CD4-positive, alpha-beta T cell (primary cell): ENCODE results near the gene PLET1. TPM values are rescaled to one million over a fixed set of nuclear protein-coding genes. Genes with fewer than 3 reads are reported as not detected.

ENCODE experiments used
- ATAC-seq: fragments of 200-7000 bp; cut with Tn5 transposase; one replicate; pipeline ENCODE4 v1.10.0; 2022; ENCODE audit warnings: mild to moderate bottlenecking; ENCODE audit not compliant: poor library complexity
- CTCF ChIA-PET: fragments of 350-600 bp; sonication (Branson Sonifier 250); formaldehyde crosslinking; loops from one replicate; lab custom pipeline; 2021; ENCODE audit warnings: antibody characterized with exemption, inconsistent platforms; lab: Charles Lee
- POLR2A ChIA-PET: fragments of 350-600 bp; sonication (Branson Sonifier 250); formaldehyde crosslinking; loops from one replicate; lab custom pipeline; 2021; ENCODE audit warnings: antibody characterized with exemption, inconsistent platforms; lab: Charles Lee
- DNase-seq, 14 experiments: peaks; one replicate each; pipeline ENCODE4 v3.0.0-alpha.2; 2013 to 2020; ENCODE audit warnings: mixed read lengths in 2 of 14
- H3K27ac ChIP-seq, 2 donors: one replicate each; pipeline versions ENCODE4 v1.5.1 to v1.7.0; 2013; ENCODE audit warnings: low read length in 2 of 2, low read depth in 1 of 2, mild to moderate bottlenecking in 1 of 2
- H3K27me3 ChIP-seq, 2 experiments: 1 replicate in 1 of 2; 2 replicates in 1 of 2; pipeline versions ENCODE4 v1.6.1 to v1.7.0; 2013; ENCODE audit warnings: low read length in 2 of 2, control low read depth in 1 of 2, mild to moderate bottlenecking in 1 of 2, moderate library complexity in 1 of 2; ENCODE audit not compliant: insufficient read depth in 2 of 2, control insufficient read depth in 1 of 2
- H3K36me3 ChIP-seq: one replicate; pipeline ENCODE4 v1.6.1; 2013; ENCODE audit warnings: low read length, control low read depth; ENCODE audit not compliant: insufficient read depth
- H3K4me1 ChIP-seq: one replicate; pipeline ENCODE4 v1.6.1; 2013; ENCODE audit warnings: low read length, control low read depth; ENCODE audit not compliant: insufficient read depth
- H3K4me3 ChIP-seq: one replicate; pipeline ENCODE4 v1.5.1; 2013; ENCODE audit warnings: mild to moderate bottlenecking, low read length, moderate library complexity
- H3K9me3 ChIP-seq, 2 experiments: 1 replicate in 1 of 2; 2 replicates in 1 of 2; pipeline versions ENCODE4 v1.6.1 to v1.7.0; 2013; ENCODE audit warnings: low read length in 2 of 2, mild to moderate bottlenecking in 2 of 2, control low read depth in 1 of 2, moderate library complexity in 1 of 2; ENCODE audit not compliant: control insufficient read depth in 1 of 2, insufficient read depth in 1 of 2
- H3K27ac Mint-ChIP-seq: one replicate; pipeline ENCODE4 v1.8.0; 2020; ENCODE audit warnings: mixed read lengths
- H3K27me3 Mint-ChIP-seq: one replicate; pipeline ENCODE4 v1.8.0; 2021; ENCODE audit warnings: mixed read lengths
- H3K36me3 Mint-ChIP-seq: one replicate; pipeline ENCODE4 v1.8.0; 2021; ENCODE audit warnings: low read depth, mixed read lengths
- H3K4me1 Mint-ChIP-seq: one replicate; pipeline ENCODE4 v1.8.0; 2021; ENCODE audit warnings: low read depth, mixed read lengths
- H3K4me3 Mint-ChIP-seq: one replicate; pipeline ENCODE4 v1.8.0; 2020; ENCODE audit warnings: mild to moderate bottlenecking, mixed read lengths
- H3K9me3 Mint-ChIP-seq: one replicate; pipeline ENCODE4 v1.8.0; 2020; ENCODE audit warnings: mixed read lengths
- intact Hi-C, 2 experiments: fragments of 100-400 bp; cut with DNase I in 1 of 2; cut with micrococcal nuclease in 1 of 2; formaldehyde crosslinking; loops; one replicate each; pipeline versions ENCODE4 v1.15.1 to v1.9.0; 2023 to 2025; cut with DNase I, micrococcal nuclease
- polyA plus RNA-seq, 2 donors: library from polyadenylated mRNA; unstranded; fragments of 120-200 nt; gene quantifications; one replicate each; pipeline ENCODE4 v1.2.1, GENCODE V29; 2013
- total RNA-seq, 174 experiments: library from RNA in 2 of 174; stranded (reverse) in 2 of 174; gene quantifications; one replicate each; pipeline ENCODE4 v1.2.3 and lab custom pipeline; 2021 to 2026
- TF ChIP-seq, protein P1 (sequence below): fragments of 200-600 bp; IDR thresholded peaks from one replicate; pipeline ENCODE4 v1.8.0; 2022; ENCODE audit warnings: antibody characterized with exemption, mild to moderate bottlenecking

The PLET1 gene, protein sequence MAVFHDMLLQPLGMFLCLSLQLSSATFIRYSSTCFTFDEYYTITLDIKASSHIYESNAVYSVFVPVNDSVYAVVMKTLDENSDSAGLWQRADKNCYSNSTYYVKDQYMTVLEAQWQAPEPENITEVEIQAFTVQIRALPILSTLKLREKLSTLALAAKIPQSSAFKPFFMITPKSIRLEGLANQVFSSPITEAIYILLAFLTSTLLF
- total RNA-seq (not detected), total RNA-seq (lab: John Stamatoyannopoulos, UW) (0 to 0.05 (median 0) reads per million in 172 experiments)
- not detected for polyA plus RNA-seq (2013, experiment 1 of 2)
- polyA plus RNA-seq (2013, experiment 2 of 2): not detected

DNA sequence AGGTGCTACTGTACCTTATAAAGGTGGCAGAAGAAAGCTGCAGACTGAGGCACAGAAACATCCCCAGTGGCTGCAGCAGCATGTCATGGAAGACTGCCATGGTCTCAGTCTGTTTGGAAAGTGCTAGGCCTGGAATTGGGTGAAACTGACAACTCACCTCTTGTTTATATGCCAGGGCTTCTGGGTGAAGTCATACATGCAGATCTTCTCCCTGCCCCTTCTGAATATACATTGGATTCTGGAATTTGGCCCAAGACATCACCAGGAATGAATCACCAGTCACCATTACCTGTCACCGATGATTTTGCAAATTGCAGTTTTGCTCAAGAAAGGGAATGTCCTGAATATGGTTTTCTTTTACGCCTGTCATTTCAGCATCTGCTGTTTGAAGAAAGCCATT, at the start of gene PLET1:
TSS of gene PLET1 (minus strand) at position 371 of the 400 bp plus-strand sequence. CDS start at position 100, 271 bp downstream.
- H3K4me1 Mint-ChIP-seq: no peaks in the 10 kb centered on the region
- no peaks in the 10 kb centered on the region for H3K27me3 Mint-ChIP-seq
- H3K27me3 ChIP-seq: no peaks in the 10 kb centered on the region
- no peak for DNase-seq
- ChIA-PET CTCF (no interaction called here), POLR2A (no interaction called here)
- no peak within 1 kb of the TSS for H3K27ac Mint-ChIP-seq
- H3K4me3 ChIP-seq: no peak within 1 kb of the TSS
- no peak within 1 kb of the TSS for H3K4me3 Mint-ChIP-seq
- no peaks in the 10 kb centered on the region for H3K4me1 ChIP-seq
- ATAC-seq: no peak
- H3K36me3 Mint-ChIP-seq: no peaks in the 10 kb centered on the region
- no peaks in the 10 kb centered on the region for H3K9me3 ChIP-seq
- H3K27ac ChIP-seq: no peak within 1 kb of the TSS
- intact Hi-C loops: no loop called here
- H3K9me3 Mint-ChIP-seq: no peaks in the 10 kb centered on the region
- TF ChIP-seq, protein P1, sequence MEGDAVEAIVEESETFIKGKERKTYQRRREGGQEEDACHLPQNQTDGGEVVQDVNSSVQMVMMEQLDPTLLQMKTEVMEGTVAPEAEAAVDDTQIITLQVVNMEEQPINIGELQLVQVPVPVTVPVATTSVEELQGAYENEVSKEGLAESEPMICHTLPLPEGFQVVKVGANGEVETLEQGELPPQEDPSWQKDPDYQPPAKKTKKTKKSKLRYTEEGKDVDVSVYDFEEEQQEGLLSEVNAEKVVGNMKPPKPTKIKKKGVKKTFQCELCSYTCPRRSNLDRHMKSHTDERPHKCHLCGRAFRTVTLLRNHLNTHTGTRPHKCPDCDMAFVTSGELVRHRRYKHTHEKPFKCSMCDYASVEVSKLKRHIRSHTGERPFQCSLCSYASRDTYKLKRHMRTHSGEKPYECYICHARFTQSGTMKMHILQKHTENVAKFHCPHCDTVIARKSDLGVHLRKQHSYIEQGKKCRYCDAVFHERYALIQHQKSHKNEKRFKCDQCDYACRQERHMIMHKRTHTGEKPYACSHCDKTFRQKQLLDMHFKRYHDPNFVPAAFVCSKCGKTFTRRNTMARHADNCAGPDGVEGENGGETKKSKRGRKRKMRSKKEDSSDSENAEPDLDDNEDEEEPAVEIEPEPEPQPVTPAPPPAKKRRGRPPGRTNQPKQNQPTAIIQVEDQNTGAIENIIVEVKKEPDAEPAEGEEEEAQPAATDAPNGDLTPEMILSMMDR: no peak
- no peaks in the 10 kb centered on the region for H3K36me3 ChIP-seq

DNA sequence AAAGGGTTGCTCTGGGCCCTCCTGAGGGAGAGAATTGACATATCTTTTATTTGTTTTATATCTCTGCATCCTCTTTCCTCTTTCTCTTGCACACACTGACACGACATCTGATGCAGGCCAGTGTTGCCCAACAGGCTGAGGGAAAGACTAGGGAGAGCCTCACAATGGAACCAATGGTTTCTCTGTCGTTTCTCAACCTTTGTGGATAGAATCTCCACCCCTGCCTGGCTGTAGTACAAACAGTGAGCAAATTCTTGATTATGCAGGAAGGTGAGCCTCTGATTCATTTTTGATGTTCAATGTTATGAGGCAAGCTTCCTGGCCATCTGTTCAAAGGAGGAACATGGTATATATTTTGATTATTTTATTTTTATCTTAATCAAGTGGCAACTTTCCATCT, 49.8 kb upstream of the PLET1 start:
- Histone ChIP-seq H3K4me1 (peaks cover 3% of the 10 kb centered on the region), H3K4me3 (no peak overlapping the region), H3K9me3 (no peaks in the 10 kb centered on the region), H3K36me3 (no peaks in the 10 kb centered on the region), H3K27me3 (no peaks in the 10 kb centered on the region), H3K27ac (no peak overlapping the region)
- DNase-seq: no peak
- TF ChIP-seq, protein P1: no peak
- Mint-ChIP-seq H3K27me3 (no peaks in the 10 kb centered on the region), H3K36me3 (no peaks in the 10 kb centered on the region), H3K4me1 (peaks cover 6% of the 10 kb centered on the region), H3K4me3 (no peak overlapping the region), H3K27ac (no peak overlapping the region), H3K9me3 (no peaks in the 10 kb centered on the region)
- intact Hi-C loops: no loop called here
- CTCF ChIA-PET: no interaction called here
- POLR2A ChIA-PET: no interaction called here
- no peak for ATAC-seq

DNA sequence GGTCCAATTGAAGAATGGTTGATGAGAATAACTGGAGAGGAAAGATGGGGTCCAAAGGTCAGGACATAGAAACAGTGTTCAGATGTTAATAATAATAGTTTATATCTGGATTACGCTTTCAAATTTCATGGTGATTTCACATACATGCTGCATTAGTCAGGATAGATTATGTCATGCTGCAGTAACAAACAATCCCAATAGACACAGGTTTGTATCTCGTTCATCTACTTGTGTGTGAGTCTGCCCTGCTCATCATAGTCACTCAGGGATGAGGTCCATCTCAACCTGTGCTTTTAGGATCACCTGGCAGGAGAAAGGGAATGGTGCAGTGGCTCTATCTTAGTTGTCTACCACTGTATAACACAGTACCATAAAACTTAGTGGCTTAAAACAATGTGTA, 48.0 kb upstream of the PLET1 start:
- intact Hi-C loops: no loop called here
- no peak overlapping the region for H3K27ac Mint-ChIP-seq

More for the DNA sequence above, 48.0 kb upstream of the PLET1 start:
- DNase-seq (no peak), ATAC-seq (no peak)
- ChIA-PET POLR2A (no interaction called here), CTCF (no interaction called here)
- Mint-ChIP-seq H3K27me3 (no peaks in the 10 kb centered on the region), H3K36me3 (no peaks in the 10 kb centered on the region), H3K4me1 (no peaks in the 10 kb centered on the region), H3K9me3 (no peaks in the 10 kb centered on the region), H3K4me3 (no peak overlapping the region)
- Histone ChIP-seq H3K27ac (no peak overlapping the region), H3K36me3 (no peaks in the 10 kb centered on the region), H3K4me3 (no peak overlapping the region), H3K27me3 (no peaks in the 10 kb centered on the region), H3K4me1 (no peaks in the 10 kb centered on the region), H3K9me3 (no peaks in the 10 kb centered on the region)
- TF ChIP-seq, protein P1: no peak
